OCI-LY3 (cell line): ENCODE data around the gene NDUFB8.

Experiments
- EZH2phosphoT487 ChIP-seq: fragments of 200-600 bp; shearing (Covaris generic); IDR thresholded peaks from 2 replicates; pipeline ENCODE4 v1.6.1; 2018; ENCODE audit warnings: antibody characterized with exemption, mixed run types, low read depth
- TF ChIP-seq, protein P1 (sequence below): fragments of 200-600, 300-600 bp; sonication (generic); IDR thresholded peaks from 2 replicates; pipeline ENCODE4 v1.5.1; 2014; ENCODE audit warnings: antibody characterized with exemption, low read length, low read depth

DNA sequence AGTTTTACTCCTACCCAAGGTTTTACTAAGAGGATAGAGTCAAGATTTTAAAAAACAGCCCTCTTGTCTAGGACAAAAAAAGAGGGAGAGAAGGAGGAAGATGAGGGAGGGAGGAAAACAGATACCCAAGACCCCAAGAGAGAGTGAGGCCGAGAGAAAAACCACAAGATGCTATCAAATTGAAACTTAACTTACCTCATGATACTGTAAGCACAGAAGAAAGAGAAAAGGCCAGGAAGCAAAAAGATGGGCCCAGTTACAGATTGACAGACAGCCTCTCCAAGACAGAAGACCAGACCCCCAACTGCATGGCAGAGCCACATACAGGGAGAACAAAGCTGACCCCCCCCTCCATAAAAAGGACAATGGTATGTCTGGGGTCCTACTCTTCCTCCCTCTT lies 21.4 kb downstream of the NDUFB8 start:
- TF ChIP-seq, protein P1, sequence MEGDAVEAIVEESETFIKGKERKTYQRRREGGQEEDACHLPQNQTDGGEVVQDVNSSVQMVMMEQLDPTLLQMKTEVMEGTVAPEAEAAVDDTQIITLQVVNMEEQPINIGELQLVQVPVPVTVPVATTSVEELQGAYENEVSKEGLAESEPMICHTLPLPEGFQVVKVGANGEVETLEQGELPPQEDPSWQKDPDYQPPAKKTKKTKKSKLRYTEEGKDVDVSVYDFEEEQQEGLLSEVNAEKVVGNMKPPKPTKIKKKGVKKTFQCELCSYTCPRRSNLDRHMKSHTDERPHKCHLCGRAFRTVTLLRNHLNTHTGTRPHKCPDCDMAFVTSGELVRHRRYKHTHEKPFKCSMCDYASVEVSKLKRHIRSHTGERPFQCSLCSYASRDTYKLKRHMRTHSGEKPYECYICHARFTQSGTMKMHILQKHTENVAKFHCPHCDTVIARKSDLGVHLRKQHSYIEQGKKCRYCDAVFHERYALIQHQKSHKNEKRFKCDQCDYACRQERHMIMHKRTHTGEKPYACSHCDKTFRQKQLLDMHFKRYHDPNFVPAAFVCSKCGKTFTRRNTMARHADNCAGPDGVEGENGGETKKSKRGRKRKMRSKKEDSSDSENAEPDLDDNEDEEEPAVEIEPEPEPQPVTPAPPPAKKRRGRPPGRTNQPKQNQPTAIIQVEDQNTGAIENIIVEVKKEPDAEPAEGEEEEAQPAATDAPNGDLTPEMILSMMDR: no peak
- no peak for TF ChIP-seq EZH2phosphoT487
